Nephron (organoid): ENCODE measurements around the gene FBXL17.

Experiments
- H3K27ac Mint-ChIP-seq, 3 experiments: 2 replicates each; pipeline ENCODE4 v1.8.0; 2020; ENCODE audit warnings: mixed read lengths in 3 of 3, mild to moderate bottlenecking in 2 of 3, moderate library complexity in 1 of 3
- H3K27me3 Mint-ChIP-seq: 2 replicates; pipeline ENCODE4 v1.8.0; 2021; ENCODE audit warnings: low read depth, mild to moderate bottlenecking, moderate library complexity, mixed read lengths
- H3K36me3 Mint-ChIP-seq: 2 replicates; pipeline ENCODE4 v1.8.0; 2020; ENCODE audit warnings: low read depth, mixed read lengths
- H3K4me1 Mint-ChIP-seq: 2 replicates; pipeline ENCODE4 v1.8.0; 2020; ENCODE audit warnings: mixed read lengths
- H3K4me3 Mint-ChIP-seq, 3 experiments: 2 replicates each; pipeline ENCODE4 v1.8.0; 2020; ENCODE audit warnings: mild to moderate bottlenecking in 3 of 3, mixed read lengths in 3 of 3, moderate library complexity in 2 of 3
- H3K9me3 Mint-ChIP-seq: 2 replicates; pipeline ENCODE4 v1.8.0; 2020; ENCODE audit warnings: mixed read lengths
- CTCF ChIP-seq, 3 experiments: fragments of 200-600 bp; sonication (generic); IDR thresholded peaks; one replicate each; pipeline ENCODE4 v1.5.0; 2021; ENCODE audit warnings: antibody characterized with exemption in 3 of 3; ENCODE audit not compliant: unreplicated experiment in 3 of 3

The FBXL17 gene

GRCh38 chr5:108003178-108003577, 378.7 kb downstream of the FBXL17 start:
- H3K27ac Mint-ChIP-seq, result no peak overlapping the region
- H3K36me3 Mint-ChIP-seq, result no peaks in the 10 kb centered on the region
- H3K9me3 Mint-ChIP-seq, result no peaks in the 10 kb centered on the region
- no peaks in the 10 kb centered on the region for H3K27me3 Mint-ChIP-seq
- TF ChIP-seq CTCF (IDR thresholded peaks at IDR 0.05; ENCODE audit: unreplicated experiment in 3 of 3), result no peak
- H3K4me3 Mint-ChIP-seq, result no peak overlapping the region
- H3K4me1 Mint-ChIP-seq, result no peaks in the 10 kb centered on the region

- H3K9me3 Mint-ChIP-seq, result no peaks in the 10 kb centered on the region
- no peak for TF ChIP-seq CTCF (IDR thresholded peaks at IDR 0.05; ENCODE audit: unreplicated experiment in 3 of 3)
- H3K27me3 Mint-ChIP-seq, result no peaks in the 10 kb centered on the region
- no peak overlapping the region for H3K27ac Mint-ChIP-seq
- H3K36me3 Mint-ChIP-seq, result no peaks in the 10 kb centered on the region
- peaks cover 5% of the 10 kb centered on the region for H3K4me1 Mint-ChIP-seq
- no peak overlapping the region for H3K4me3 Mint-ChIP-seq
These were observed 380.7 kb downstream of the FBXL17 start for GRCh38 chr5:108001222-108001621.

GRCh38 chr5:107997338-107997980, 384.4 kb downstream of the FBXL17 start:
- H3K36me3 Mint-ChIP-seq, result no peaks in the 10 kb centered on the region
- no peak overlapping the region for H3K27ac Mint-ChIP-seq
- peaks cover 5% of the 10 kb centered on the region for H3K4me1 Mint-ChIP-seq
- TF ChIP-seq CTCF (IDR thresholded peaks at IDR 0.05; ENCODE audit: unreplicated experiment in 3 of 3), result no peak
- H3K27me3 Mint-ChIP-seq, result no peaks in the 10 kb centered on the region
- no peaks in the 10 kb centered on the region for H3K9me3 Mint-ChIP-seq
- H3K4me3 Mint-ChIP-seq, result no peak overlapping the region

GRCh38 chr5:107993341-107993740, 388.6 kb downstream of the FBXL17 start:
- Mint-ChIP-seq H3K4me3 (no peak overlapping the region), H3K4me1 (peaks cover 5% of the 10 kb centered on the region), H3K9me3 (no peaks in the 10 kb centered on the region), H3K36me3 (no peaks in the 10 kb centered on the region), H3K27ac (no peak overlapping the region), H3K27me3 (no peaks in the 10 kb centered on the region)
- no peak for TF ChIP-seq CTCF (IDR thresholded peaks at IDR 0.05; ENCODE audit: unreplicated experiment in 3 of 3)

- H3K27me3 Mint-ChIP-seq, result no peaks in the 10 kb centered on the region
- H3K9me3 Mint-ChIP-seq, result no peaks in the 10 kb centered on the region
- no peak overlapping the region for H3K27ac Mint-ChIP-seq
- no peak for TF ChIP-seq CTCF (IDR thresholded peaks at IDR 0.05; ENCODE audit: unreplicated experiment in 3 of 3)
- H3K4me1 Mint-ChIP-seq, result no peaks in the 10 kb centered on the region
- no peak overlapping the region for H3K4me3 Mint-ChIP-seq
- no peaks in the 10 kb centered on the region for H3K36me3 Mint-ChIP-seq
These were observed 390.8 kb downstream of the FBXL17 start for GRCh38 chr5:107990881-107991810.
